ENCODE data around the gene SETX. TPM values are rescaled to one million over a fixed set of nuclear protein-coding genes. Genes with fewer than 3 reads are reported as not detected.

SETX gene
- total RNA-seq, 1 donor from 2014 or later: 62.4 TPM

DNA sequence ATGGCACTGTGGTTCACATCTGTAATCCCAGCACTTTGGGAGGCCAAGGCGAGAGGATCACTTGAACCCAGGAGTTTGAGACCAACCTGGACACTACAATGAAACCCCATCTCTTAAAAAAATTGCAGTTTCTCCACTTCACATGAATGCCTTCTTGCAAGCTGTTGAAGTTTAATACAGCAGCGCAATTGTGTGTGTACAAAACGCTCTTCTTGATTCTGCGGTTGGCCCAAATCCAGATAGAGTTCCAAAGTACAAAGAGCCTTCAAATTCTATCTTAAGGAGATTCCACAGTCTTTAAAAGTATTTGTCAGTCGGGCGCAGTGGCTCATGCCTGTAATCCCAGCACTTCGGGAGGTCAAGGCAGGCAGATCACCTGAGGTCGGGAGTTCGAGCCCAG lies 9.3 kb upstream of the SETX start:
- no peak for DNase-seq (ENCODE audit: extremely low read depth, low read depth, low spot score)

DNA sequence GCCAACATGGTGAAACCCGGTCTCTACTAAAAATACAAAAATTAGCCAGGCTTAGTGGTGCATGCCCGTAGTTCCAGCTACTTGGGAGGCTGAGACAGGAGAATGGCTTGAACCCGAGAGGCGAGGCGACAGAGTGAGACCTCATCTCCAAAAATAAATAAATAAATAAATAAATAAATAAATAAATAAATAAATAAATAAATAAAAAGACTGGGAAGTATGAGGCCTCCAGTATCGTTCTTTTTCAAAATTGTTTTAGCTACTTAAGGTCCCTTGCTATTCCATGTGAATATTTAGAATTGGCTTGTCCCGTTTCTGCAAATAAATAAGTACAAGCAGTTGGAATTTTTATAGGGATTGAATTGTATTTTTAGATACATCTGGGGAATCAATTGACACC lies 3.0 kb upstream of the SETX start:
- no peak for DNase-seq (ENCODE audit: extremely low read depth, low read depth, low spot score)

DNA sequence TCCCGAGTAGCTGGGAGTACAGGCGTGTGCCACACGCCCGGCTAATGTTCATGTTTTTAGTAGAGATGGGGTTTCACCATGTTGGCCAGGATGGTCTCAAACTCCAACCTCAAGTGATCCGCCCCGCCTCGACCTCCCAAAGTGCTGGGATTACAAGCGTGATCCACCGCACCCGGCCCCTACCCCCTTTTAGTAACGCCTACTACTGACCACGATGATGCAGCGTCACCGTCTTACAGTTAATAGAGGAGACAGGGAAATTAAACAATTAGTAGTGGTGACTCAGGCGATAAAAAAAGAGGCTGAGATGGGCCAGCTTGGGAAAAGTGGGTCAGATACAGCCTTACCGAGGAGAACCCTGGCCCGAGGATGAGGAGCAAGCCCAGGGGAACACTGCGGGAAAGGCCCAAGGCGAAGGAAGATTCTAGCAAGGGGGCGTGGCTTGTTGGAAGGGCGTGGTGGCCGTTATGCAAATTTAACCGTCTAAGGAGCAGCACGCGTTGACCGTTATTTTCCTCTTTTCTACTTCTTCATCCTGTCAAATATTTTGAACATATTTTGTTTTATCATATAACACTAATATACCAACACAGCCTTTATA lies 1.6 kb upstream of the SETX start:
- no peak for DNase-seq (ENCODE audit: extremely low read depth, low read depth, low spot score)

DNA sequence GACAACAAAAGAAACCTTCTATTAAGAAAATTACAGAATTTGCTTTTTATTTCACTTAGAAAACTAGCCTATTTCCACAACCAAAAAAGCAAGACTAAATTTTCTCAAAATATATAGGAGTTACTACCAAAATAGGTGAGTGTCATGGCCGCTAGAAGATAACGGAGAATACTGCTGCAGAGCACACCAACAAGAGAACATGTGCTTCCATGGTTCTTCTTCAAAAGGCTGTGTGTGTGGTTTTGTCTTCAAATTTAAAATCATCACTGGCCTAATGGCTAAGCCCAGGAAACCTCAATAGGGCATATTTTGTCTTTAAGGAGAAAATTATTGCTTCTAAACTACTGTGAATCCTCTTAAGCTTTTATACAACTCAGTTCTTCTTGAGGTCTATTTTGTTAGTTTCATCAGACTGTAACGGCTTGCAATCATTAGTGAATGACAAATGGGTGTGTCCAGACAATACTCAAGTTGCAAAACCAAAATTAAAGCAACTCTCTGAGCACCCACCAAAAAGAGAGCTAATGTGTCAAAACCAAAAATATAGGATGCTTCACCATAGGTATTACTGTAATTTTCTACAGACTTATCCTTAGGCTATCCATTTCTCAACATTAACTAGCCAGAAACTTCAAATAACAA lies 3.3 kb downstream of the SETX start:
- DNase-seq (ENCODE audit: extremely low read depth, low read depth, low spot score): no peak

DNA sequence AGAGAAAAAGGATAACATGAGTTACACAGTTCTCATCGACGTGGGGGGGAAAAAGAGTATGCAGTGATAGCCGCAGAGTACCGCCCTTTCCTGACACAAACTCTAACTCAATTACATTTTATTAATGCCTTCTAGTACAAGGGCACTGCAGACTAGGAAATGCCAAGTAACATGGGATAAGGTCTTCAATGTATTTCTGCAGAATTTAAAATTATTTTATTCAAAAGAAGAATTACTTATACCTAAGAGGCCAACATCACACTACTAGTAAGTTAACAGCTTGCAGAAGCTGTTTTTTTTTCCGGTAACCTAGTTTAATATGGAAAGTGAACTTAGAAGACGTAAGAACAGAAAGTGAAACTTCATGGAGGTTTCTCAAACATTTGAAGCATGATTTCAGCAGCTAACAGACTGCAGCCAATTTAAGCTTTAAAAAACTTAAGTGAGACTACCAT lies 3.9 kb downstream of the SETX start:
- DNase-seq (ENCODE audit: extremely low read depth, low read depth, low spot score): no peak

DNA sequence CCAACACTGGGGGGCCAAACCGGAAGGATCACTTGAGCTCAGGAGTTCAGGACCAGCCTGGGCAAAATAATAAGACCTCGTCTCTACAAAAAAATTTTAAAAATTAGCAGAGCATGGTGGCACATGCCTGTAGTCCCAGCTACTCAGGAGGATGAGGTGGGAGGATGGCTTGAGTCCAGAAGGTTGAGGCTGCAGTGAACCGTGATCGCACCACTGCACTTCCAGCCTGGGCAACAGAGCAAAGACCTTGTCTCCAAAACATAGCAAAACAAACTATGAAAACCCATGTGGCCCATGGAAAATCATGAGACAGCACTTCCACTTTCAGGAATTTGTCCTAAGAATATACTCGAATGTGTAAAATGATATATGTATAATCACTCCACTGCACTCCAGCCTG lies 6.1 kb downstream of the SETX start:
- DNase-seq (ENCODE audit: extremely low read depth, low read depth, low spot score): no peak

DNA sequence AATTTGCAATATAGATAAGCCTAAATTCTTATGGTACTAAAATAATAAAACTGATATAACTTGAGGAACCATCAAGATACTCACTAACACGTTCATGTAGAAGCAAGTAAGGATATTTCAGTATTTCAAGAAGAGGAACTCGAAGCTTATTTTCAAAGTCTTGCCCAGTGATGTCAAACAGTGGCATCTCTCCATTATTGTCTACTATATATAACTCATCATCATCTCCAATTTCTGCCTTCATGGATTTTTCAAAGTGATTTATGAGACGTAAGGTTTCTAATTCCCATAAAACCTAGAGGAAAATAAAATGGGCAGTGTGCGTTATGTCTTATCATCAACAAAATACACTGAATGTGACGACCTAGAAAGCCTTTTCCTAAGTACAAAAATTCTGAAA lies 8.6 kb downstream of the SETX start:
- no peak for DNase-seq (ENCODE audit: extremely low read depth, low read depth, low spot score)

DNA sequence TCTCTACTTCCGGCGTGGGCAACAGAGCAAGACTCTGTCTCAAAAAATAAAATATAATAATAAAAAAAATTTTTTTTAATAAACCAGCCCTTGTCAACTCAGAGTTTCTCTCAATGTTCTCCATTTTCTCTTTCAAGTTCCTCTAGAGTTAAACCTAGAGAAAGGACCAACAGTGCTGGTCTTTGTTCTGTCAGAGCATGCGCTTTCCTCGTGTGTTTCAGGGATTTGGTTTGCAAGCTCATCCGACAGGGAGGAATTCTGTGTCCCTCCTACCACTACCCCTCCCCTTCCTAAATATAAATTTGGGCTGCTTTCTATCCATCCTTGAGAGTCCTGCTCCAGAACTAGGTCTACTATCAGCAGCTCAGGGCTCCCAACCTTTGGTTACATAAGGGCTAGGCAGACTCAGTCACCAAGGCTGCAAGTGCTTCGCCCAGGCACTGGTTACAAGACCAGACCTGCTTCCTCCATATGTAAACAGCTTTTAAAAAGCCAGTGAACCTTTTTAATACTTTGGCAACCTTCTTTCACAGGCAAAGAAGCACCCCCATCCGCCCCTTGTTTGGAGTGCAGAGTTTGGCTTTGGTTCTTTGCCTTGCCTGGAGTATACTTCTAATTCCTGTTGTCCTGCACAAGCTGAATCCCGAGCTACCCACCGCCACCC lies 13.5 kb downstream of the SETX start:
- DNase-seq (ENCODE audit: extremely low read depth, low read depth, low spot score): no peak

DNA sequence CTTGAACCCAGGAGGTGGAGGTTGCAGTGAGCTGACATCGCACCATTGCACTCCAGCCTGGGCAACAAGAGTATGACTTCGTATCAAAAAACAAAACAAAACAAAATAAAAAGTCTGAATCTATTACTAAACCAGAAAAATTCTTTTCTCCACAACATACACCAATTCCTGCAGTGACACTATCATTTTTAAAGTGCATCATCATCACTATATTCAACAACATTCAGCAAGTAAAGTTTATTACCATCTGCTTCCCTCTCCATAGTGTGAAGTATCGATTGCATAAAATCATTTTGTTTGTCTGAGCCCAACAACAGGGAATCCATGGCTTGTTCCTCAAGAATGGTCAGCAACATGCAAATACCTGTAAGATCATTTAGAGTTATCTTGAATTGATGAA lies 20.4 kb downstream of the SETX start:
- DNase-seq (ENCODE audit: extremely low read depth, low read depth, low spot score): no peak

DNA sequence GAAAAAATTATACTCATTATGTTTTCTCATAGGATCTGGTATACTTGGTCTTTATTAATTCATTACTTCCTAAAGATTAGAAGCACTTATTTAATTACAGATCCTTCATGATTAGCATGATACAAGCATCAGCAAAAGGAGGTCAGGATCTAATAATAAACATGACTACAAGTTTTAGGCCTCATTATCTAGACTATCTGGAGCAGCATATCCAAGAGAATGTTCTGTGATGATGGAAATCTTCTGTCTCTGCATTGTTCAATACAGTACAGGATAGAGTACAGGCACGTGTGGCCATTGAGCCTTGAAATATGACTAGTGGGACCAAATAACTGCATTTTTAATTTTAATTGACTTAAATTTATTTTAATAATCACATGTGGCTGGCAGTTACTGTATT lies 21.2 kb downstream of the SETX start:
- DNase-seq (ENCODE audit: extremely low read depth, low read depth, low spot score): no peak

DNA sequence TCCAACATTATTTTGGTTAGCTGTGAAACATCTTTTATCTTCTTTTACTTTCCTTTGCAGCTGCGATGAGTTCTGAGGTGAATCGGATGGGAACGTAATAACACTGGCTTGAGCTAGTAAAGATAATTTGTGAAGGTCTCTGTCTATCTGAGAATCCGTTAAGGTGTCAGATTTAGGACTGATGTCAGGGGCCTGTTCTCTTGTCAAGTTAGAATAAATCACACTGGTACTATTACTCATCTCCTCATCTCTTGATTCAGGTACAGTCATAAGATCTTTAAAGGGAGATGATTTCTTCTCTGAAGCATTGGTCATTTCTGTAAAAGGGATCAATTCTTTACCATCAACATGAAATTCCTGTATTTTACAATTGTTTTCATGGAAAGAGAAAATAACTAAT lies 26.2 kb downstream of the SETX start:
- DNase-seq (ENCODE audit: extremely low read depth, low read depth, low spot score): no peak

DNA sequence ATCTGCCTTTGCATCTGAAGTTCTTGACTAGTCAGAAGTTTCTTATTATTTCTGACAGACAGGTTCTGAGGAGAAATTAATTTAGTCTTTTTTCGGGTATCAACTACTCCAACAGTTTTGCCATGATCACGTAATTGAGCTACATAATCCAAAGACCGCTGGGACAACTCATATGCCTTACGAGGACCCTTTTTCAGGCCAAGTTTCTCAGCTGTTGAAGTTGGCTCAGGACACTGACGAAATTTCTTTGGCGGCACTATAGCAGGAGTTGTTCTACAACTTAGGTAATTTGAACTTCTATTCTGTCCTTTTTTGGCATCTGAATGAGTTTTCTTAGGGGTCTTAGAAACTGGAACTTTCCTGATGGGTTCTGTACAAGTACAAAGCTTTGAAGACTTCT lies 27.2 kb downstream of the SETX start:
- DNase-seq (ENCODE audit: extremely low read depth, low read depth, low spot score): no peak

DNA sequence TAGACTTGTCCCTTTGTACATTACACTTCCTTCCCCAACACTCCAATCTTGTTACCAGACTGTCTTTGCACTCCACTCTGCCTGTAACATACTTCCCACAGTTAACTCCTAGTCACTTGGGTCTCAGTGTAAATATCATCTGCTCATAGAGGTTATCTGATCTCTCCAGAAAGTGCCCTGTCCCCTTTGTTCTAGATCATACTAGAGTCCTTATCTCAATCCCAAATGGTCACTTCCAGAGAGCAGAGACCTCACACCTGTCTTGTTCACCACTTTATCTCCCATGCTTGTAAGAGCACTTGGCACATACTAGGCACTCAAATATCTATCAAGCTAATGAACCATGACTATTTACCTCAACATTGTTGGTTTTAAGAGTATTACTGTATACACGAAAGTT lies 30.4 kb downstream of the SETX start:
- no peak for DNase-seq (ENCODE audit: extremely low read depth, low read depth, low spot score)

DNA sequence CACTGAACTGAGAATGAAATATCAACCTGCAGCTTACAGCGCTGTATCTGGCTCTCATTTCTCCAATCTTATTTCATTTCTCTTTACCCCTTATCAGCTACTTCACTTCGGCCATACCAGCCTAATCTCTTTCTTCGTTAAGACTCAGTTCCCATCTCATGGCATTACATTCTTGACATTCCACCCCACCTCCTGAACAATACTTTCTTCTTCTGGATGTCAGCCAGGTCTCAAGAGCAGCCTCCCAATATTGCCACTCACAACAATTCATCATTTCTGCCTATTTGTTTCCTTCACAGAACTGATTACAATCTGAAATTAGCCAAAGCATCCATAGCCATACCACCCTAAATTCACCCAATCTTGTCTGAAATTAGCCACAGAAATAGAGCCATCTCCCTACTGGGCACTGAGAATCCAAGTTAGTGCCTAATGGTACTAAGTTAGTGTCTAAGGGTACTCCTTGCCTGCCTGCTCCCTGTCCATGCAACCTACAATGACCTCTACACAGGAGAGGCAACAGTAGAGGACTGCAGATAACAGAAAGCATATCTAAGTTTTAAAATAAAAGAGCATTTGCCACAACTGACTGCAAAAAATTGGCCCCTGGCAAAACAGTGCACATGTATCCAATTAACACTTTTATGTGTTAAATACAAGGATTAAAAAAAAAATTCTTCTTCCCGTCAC lies 35.2 kb downstream of the SETX start:
- peak; percentile 54 for DNase-seq (ENCODE audit: extremely low read depth, low read depth, low spot score)

DNA sequence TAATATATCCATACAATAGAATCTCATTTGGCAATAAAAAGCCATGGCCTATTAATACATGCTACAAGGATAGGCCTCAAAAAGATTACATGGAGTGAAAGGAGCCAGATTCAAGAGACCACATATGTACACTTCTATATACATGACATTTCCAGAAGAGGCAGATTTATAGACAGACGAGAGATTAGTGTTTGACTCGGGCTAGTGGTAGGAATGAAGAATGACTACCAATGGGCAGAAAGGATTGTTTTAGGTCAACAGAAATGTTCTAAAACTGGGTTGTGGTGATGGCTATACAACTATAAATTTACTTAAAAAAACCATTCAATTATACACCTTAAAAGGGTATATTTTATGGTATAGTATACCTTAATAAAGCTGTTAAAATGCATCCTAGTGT lies 41.9 kb downstream of the SETX start:
- no peak for DNase-seq (ENCODE audit: extremely low read depth, low read depth, low spot score)

DNA sequence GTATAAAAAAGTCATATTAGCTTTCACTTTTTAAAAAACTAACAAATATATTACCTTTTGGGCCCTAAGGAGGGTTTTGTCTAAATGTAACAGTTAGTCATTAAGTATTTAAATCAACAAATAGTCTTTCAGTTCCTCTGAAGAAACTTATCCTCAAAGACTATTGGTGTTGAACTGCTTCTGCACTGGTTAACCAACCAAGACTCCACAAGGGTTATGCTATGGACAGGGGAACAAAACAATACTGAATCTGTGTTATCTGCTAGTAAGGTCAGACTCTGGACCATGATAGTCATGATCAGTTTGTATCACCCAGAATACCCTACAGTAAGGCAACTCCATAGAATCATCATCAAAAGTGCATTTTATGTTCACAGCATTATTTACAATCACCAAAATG lies 42.4 kb downstream of the SETX start:
- no peak for DNase-seq (ENCODE audit: extremely low read depth, low read depth, low spot score)

DNA sequence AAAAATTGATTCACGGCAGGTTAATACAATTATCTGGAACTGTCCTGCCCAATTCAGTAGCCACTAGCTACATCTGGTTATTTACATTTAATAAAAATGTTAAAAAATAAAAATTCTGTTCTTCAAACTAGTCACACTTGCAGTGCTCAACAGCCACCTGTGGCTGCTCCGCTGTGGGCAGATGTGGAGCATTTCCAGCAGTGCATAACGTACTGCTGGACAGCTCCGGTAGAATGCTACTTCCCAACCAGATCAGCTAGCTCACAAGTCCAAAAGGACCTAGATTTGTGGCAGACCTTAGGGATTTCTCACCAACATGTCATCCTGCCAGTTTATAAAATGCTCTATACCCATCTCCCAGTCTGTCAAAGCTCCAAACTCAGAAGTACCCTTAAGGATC lies 42.8 kb downstream of the SETX start:
- DNase-seq (ENCODE audit: extremely low read depth, low read depth, low spot score): no peak

DNA sequence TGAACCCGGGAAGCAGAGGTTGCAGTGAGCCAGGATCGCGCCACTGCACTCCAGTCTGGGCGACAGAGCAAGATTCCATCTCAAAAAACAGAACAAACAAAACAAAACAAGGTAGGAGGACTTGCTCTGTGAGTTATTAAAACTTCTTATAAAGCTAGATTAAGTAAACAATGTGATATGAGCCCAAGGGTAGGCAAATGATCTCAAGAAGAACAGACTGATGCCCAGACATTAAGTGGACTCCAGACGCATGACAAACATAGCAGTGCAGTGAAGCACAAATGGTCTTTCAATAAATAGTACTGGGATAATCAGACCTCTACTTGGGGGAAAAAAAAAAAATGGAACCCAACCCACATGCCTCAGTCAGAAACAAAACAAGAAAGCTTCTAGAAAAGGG lies 45.7 kb downstream of the SETX start:
- DNase-seq (ENCODE audit: extremely low read depth, low read depth, low spot score): no peak

DNA sequence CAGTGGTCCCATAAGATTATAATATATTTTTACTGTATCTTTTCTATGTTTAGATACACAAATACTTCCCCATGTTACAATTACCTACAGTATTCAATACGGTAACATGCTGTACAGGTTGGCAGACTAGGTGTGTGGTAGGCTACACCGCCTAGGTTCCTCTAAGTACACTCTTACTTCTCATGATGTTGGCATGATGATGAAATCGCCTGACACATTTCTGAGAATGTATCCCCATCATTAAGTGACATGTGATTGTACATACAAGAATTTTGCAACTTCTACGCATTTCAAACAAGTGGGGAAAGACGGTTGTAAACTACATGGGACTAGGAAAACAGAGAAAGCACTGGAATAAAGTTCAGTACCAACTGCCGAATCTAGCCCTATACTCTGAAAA lies 53.3 kb downstream of the SETX start:
- DNase-seq (ENCODE audit: extremely low read depth, low read depth, low spot score): no peak

DNA sequence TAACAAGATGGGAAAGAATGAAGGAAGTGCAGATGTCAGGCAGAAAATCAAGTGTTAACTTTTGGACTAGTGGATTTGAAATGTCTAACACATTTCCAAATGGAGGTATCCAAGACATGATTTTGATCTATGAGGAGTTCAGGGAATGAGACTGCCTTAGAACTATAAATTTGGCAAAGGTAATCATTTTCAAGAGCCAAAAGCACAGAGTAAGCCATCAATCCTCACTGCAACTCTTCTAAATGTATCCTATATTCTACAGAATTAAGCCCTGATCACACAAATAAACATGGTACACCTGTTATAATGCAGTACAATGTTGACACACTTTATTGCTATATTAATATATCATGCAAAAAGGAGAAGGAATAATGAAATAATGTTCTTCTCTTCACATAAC lies 55.6 kb downstream of the SETX start:
- no peak for DNase-seq (ENCODE audit: extremely low read depth, low read depth, low spot score)

DNA sequence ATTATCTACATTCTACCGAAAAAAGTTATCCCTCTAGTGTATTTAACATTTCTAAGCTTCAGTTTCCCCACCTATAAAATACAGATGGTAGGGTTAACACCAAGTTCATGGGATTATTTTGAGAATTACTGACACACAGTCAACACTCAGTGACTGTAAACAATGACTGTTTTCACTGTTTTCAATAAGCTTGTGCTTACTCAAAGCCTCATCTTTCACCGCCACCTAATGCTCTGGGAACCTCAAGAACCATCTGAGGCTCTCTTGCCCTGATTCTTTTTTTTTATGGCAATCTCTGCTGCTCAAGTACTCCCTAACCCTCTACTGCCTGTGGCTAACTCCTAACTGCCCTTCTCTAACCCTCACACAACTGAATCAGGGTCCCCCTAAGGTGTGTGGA lies 59.6 kb downstream of the SETX start:
- no peak for DNase-seq (ENCODE audit: extremely low read depth, low read depth, low spot score)

DNA sequence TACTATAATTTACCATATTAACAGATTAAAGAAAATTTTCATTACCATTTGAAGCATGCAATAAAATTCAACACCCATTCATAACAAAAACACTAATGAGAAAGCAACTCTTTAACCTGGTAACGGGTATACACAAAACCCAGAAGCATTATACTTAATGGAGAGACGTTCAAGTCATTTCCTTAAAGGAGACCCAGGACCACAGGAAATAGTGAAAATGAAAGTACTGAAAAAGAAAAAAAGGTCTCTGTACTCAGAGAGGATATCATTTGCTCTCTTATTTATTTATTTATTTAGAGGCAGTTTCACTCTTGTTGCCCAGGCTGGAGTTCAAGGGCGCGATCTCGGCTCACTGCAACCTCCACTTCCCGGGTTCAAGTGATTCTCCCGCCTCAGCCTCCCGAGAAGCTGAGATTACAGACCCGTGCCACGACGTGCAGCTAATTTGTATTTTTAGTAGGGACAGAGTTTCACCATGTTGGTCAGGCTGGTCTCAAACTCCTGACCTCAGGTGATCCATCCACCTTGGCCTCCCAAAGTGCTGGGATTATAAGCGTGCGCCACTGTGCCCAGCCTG lies 61.6 kb downstream of the SETX start:
- no peak for DNase-seq (ENCODE audit: extremely low read depth, low read depth, low spot score)
